Natural killer cell (primary cell): ENCODE measurements around the gene S1PR4. TPM values are rescaled to one million over a fixed set of nuclear protein-coding genes. Genes with fewer than 3 reads are reported as not detected.

Source experiments
- ATAC-seq, 3 donors: fragments of 150-1000 bp in 2 of 3; fragments of 200-7000 bp in 1 of 3; cut with Tn5 transposase; 1 replicate in 1 of 3; 2 replicates in 2 of 3; pipeline ENCODE4 v1.10.0; 2021; ENCODE audit warnings: mild to moderate bottlenecking in 2 of 3, moderate library complexity in 2 of 3
- DNase-seq, 2 donors: peaks; one replicate each; pipeline versions ENCODE4 v3.0.0 to v3.0.0-alpha.2; 2013 to 2021; ENCODE audit warnings: mixed read lengths in 1 of 2
- H3K27ac ChIP-seq: one replicate; pipeline ENCODE4 v1.5.1; 2013; ENCODE audit warnings: mild to moderate bottlenecking, low read length
- H3K27me3 ChIP-seq: one replicate; pipeline ENCODE4 v1.6.1; 2013; ENCODE audit warnings: low read length; ENCODE audit not compliant: control insufficient read depth, insufficient read depth
- H3K36me3 ChIP-seq: one replicate; pipeline ENCODE4 v1.6.1; 2013; ENCODE audit warnings: low read length; ENCODE audit not compliant: control insufficient read depth, insufficient read depth
- H3K4me1 ChIP-seq: one replicate; pipeline ENCODE4 v1.6.1; 2013; ENCODE audit warnings: low read length; ENCODE audit not compliant: control insufficient read depth, insufficient read depth
- H3K4me3 ChIP-seq: one replicate; pipeline ENCODE4 v1.5.1; 2013; ENCODE audit warnings: low read length
- H3K9me3 ChIP-seq: one replicate; pipeline ENCODE4 v1.6.1; 2013; ENCODE audit warnings: low read length; ENCODE audit not compliant: control insufficient read depth, insufficient read depth
- H3K27ac Mint-ChIP-seq, 2 donors: one replicate each; pipeline ENCODE4 v1.8.0; 2022; ENCODE audit warnings: mild to moderate bottlenecking in 2 of 2, mixed read lengths in 2 of 2, moderate library complexity in 1 of 2
- H3K27me3 Mint-ChIP-seq, 2 donors: one replicate each; pipeline ENCODE4 v1.8.0; 2022; ENCODE audit warnings: low read depth in 2 of 2, mixed read lengths in 2 of 2
- H3K36me3 Mint-ChIP-seq: one replicate; pipeline ENCODE4 v1.8.0; 2022; ENCODE audit warnings: mixed read lengths
- H3K4me1 Mint-ChIP-seq, 2 donors: one replicate each; pipeline ENCODE4 v1.8.0; 2022; ENCODE audit warnings: mixed read lengths in 2 of 2
- H3K4me3 Mint-ChIP-seq: one replicate; pipeline ENCODE4 v1.8.0; 2022; ENCODE audit warnings: mild to moderate bottlenecking, moderate library complexity, mixed read lengths
- H3K9me3 Mint-ChIP-seq, 2 donors: one replicate each; pipeline ENCODE4 v1.8.0; 2022; ENCODE audit warnings: mixed read lengths in 2 of 2
- CTCF ChIP-seq: fragments of 200-600 bp; IDR thresholded peaks from one replicate; pipeline ENCODE4 v1.8.0; 2022; ENCODE audit warnings: antibody characterized with exemption
- WGBS: methylation state at CpG from one replicate; pipeline ENCODE4 v1.1.7; 2013; ENCODE audit warnings: missing lambda C conversion rate; ENCODE audit not compliant: insufficient coverage; 5-methylcytosine and 5-hydroxymethylcytosine counted together
- intact Hi-C: fragments of 100-400 bp; cut with micrococcal nuclease; formaldehyde crosslinking; loops from one replicate; pipeline ENCODE4 v1.14.2; 2022
- total RNA-seq, 4 donors: library from RNA; stranded (reverse); fragments of 120-200 nt in 1 of 4; gene quantifications; one replicate each; pipeline versions ENCODE4 v1.2.3 to v1.2.4, GENCODE V29; 2013 to 2022

Gene S1PR4
- total RNA-seq, 3 donors from 2014 or later (not counting 1 experiment from before 2014, with no cell fraction given), result 37.1 to 60.4 (median 51.7) TPM

- no peaks in the 10 kb centered on the region for H3K9me3 Mint-ChIP-seq
- H3K27ac Mint-ChIP-seq, result no peak overlapping the region
- Histone ChIP-seq H3K9me3 (no peaks in the 10 kb centered on the region), H3K36me3 (peaks cover 14% of the 10 kb centered on the region), H3K27ac (no peak overlapping the region), H3K4me1 (peaks cover 19% of the 10 kb centered on the region), H3K27me3 (no peaks in the 10 kb centered on the region), H3K4me3 (no peak overlapping the region)
- intact Hi-C loops, result no loop called here
- H3K27me3 Mint-ChIP-seq, result no peaks in the 10 kb centered on the region
- WGBS, result 93% methylated on average over 14 of the region's 14 CpGs
- no peak for TF ChIP-seq CTCF
- ATAC-seq (no peak), DNase-seq (no peak)
- H3K4me3 Mint-ChIP-seq, result no peak overlapping the region
- peaks cover 0 to 15% of the 10 kb centered on the region in 2 donors for H3K4me1 Mint-ChIP-seq
- H3K36me3 Mint-ChIP-seq, result no peaks in the 10 kb centered on the region
These were observed 14.1 kb downstream of the S1PR4 start for GRCh38 chr19:3192684-3193083.

- Histone ChIP-seq H3K4me1 (peaks cover 11% of the 10 kb centered on the region), H3K27me3 (no peaks in the 10 kb centered on the region), H3K36me3 (peaks cover 14% of the 10 kb centered on the region), H3K9me3 (no peaks in the 10 kb centered on the region), H3K4me3 (no peak overlapping the region), H3K27ac (no peak overlapping the region)
- Mint-ChIP-seq H3K27me3 (no peaks in the 10 kb centered on the region), H3K27ac (no peak overlapping the region), H3K4me1 (peaks cover 0 to 7% of the 10 kb centered on the region in 2 donors), H3K9me3 (no peaks in the 10 kb centered on the region), H3K4me3 (no peak overlapping the region), H3K36me3 (no peaks in the 10 kb centered on the region)
- 69% methylated on average over 40 of the region's 40 CpGs for WGBS
- ATAC-seq (no peak), DNase-seq (no peak)
- TF ChIP-seq CTCF, result no peak
- intact Hi-C loops, result no loop called here
These were observed 14.9 kb downstream of the S1PR4 start for GRCh38 chr19:3193256-3194105.

GRCh38 chr19:3194106-3195087, 15.8 kb downstream of the S1PR4 start:
- no peak overlapping the region for H3K4me3 Mint-ChIP-seq
- H3K4me1 Mint-ChIP-seq, result no peaks in the 10 kb centered on the region
- H3K4me1 ChIP-seq, result peaks cover 2% of the 10 kb centered on the region
- H3K27me3 Mint-ChIP-seq, result no peaks in the 10 kb centered on the region
- WGBS, result 90% methylated on average over 17 of the region's 17 CpGs
- ATAC-seq, result no peak
- no peaks in the 10 kb centered on the region for H3K36me3 Mint-ChIP-seq
- no peak for TF ChIP-seq CTCF
- H3K9me3 ChIP-seq, result no peaks in the 10 kb centered on the region
- H3K27me3 ChIP-seq, result no peaks in the 10 kb centered on the region
- H3K9me3 Mint-ChIP-seq, result no peaks in the 10 kb centered on the region
- peaks cover 14% of the 10 kb centered on the region for H3K36me3 ChIP-seq
- H3K27ac ChIP-seq, result no peak overlapping the region
- H3K4me3 ChIP-seq, result no peak overlapping the region
- no peak overlapping the region for H3K27ac Mint-ChIP-seq
- DNase-seq, result no peak
- intact Hi-C loops, result no loop called here
